Upper lobe of right lung (tissue), 1 donor: ENCODE results near the gene PSMD9. TPM values are rescaled to one million over a fixed set of nuclear protein-coding genes. Genes with fewer than 3 reads are reported as not detected.
"Not testable (repeated sequence)": the region's sequence is repeated elsewhere in the genome, so short reads cannot be mapped to it uniquely, and the experiment has no call there.

ENCODE experiments used
- ATAC-seq: fragments of 200-7000 bp; cut with Tn5 transposase; one replicate; pipeline ENCODE4 v1.9.1; 2020; ENCODE audit warnings: mild to moderate bottlenecking, moderate library complexity
- DNase-seq: peaks from one replicate; pipeline ENCODE4 v3.0.0-alpha.2; 2020
- H3K27ac ChIP-seq: fragments of 200-600 bp; one replicate; pipeline ENCODE4 v1.8.0; 2022
- H3K27me3 ChIP-seq: fragments of 200-600 bp; one replicate; pipeline ENCODE4 v1.8.0; 2022; ENCODE audit warnings: mild to moderate bottlenecking
- H3K36me3 ChIP-seq: fragments of 200-600 bp; one replicate; pipeline ENCODE4 v1.8.0; 2022
- H3K4me1 ChIP-seq: fragments of 200-600 bp; one replicate; pipeline ENCODE4 v1.8.0; 2022
- H3K4me3 ChIP-seq: fragments of 200-600 bp; one replicate; pipeline ENCODE4 v1.8.0; 2022; ENCODE audit warnings: mild to moderate bottlenecking
- H3K9me3 ChIP-seq: fragments of 200-600 bp; one replicate; pipeline ENCODE4 v1.8.0; 2022
- CTCF ChIP-seq: fragments of 200-600 bp; IDR thresholded peaks from one replicate; pipeline ENCODE4 v1.8.0; 2022; ENCODE audit warnings: antibody characterized with exemption
- intact Hi-C: fragments of 100-400 bp; cut with DNase I; formaldehyde crosslinking; loops from one replicate; pipeline ENCODE4 v1.11.0; 2022
- total RNA-seq: library from RNA; stranded (reverse); fragmentation: NEBNext Ultra II Directional; extraction: Animal tissue kit (Norgen Biotek cat#: 25700); gene quantifications from one replicate; pipeline ENCODE4 v1.2.1, GENCODE V29; 2021
- donor health status: DM: no; HTN: yes; CAD: no; lungs with severe emphysema.

The PSMD9 gene
- total RNA-seq, 1 donor from 2014 or later = 43.4 TPM

GRCh38 chr12:121883315-121883660 is 5.3 kb upstream of the PSMD9 start:
- ATAC-seq (no peak), DNase-seq (no peak)
- intact Hi-C loops = no loop called here

GRCh38 chr12:121885129-121885528 is 3.5 kb upstream of the PSMD9 start:
- intact Hi-C loops, H3K27ac ChIP-seq, DNase-seq, H3K4me3 ChIP-seq, H3K9me3 ChIP-seq, H3K27me3 ChIP-seq, H3K36me3 ChIP-seq, ATAC-seq: not testable (repeated sequence)
- peaks cover 12% of the 10 kb centered on the region for H3K4me1 ChIP-seq

More at GRCh38 chr12:121883315-121883660, 5.3 kb upstream of the PSMD9 start:
- no peak for TF ChIP-seq CTCF
- H3K4me3 ChIP-seq = no peak overlapping the region
- no peaks in the 10 kb centered on the region for H3K36me3 ChIP-seq
- H3K9me3 ChIP-seq = no peaks in the 10 kb centered on the region
- H3K27ac ChIP-seq = no peak overlapping the region
- H3K27me3 ChIP-seq = no peaks in the 10 kb centered on the region
- H3K4me1 ChIP-seq = peaks cover 4% of the 10 kb centered on the region

- no peaks in the 10 kb centered on the region for H3K36me3 ChIP-seq
- DNase-seq (no peak), ATAC-seq (no peak)
- no peaks in the 10 kb centered on the region for H3K9me3 ChIP-seq
- H3K27ac ChIP-seq = peak overlapping the region; percentile 97
- no peaks in the 10 kb centered on the region for H3K27me3 ChIP-seq
- intact Hi-C loops = no loop called here
- H3K4me1 ChIP-seq = peaks cover 18% of the 10 kb centered on the region
- TF ChIP-seq CTCF = no peak
- peak overlapping the region; percentile 80 for H3K4me3 ChIP-seq
Observed at GRCh38 chr12:121888083-121888477, 510 bp upstream of the PSMD9 start.

DNA sequence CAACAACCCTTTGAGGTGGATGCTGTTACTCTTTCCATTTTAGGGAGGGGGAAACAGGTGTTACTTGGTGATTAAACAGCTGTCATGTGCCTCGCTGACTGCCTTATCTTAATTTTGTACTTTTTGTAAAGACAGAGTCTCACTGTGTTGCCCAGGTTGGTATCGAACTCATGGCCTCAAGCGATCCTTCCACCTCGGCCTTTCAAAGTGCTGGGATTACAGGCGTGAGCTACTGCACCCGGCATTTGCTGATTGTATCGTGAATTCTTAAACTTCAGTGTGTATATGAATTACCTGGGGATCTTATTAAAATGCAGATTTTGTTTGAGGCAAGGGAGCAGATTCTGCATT is 659 bp downstream of the PSMD9 start:
- H3K4me3 ChIP-seq = peak overlapping the region; percentile 80
- H3K36me3 ChIP-seq = peaks cover under 1% of the 10 kb centered on the region
- H3K27ac ChIP-seq = peak overlapping the region; percentile 97
- intact Hi-C loops = no loop called here
- no peak for DNase-seq
- peaks cover 18% of the 10 kb centered on the region for H3K4me1 ChIP-seq
- no peaks in the 10 kb centered on the region for H3K9me3 ChIP-seq
- no peaks in the 10 kb centered on the region for H3K27me3 ChIP-seq
- TF ChIP-seq CTCF = no peak
- ATAC-seq = no peak

DNA sequence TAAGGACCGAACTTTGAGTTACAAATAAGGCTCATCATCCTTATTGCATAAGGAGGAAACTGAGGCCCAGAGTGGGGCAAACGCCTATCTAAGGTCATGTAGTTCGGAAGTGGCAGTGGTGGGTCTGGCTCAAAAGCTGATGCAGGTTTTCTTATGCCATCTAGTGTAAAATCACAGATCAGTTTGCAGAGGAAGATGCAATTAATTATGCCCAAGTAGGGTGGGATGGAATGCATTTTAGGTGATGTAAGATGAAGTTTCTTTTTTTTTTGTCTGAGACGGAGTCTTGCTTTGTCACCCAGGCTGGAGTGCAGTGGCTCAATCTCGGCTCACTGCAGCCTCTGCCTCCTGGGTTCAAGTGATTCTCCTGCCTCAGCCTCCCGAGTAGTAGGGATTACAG is 1.1 kb downstream of the PSMD9 start:
- intact Hi-C loops, H3K27ac ChIP-seq, H3K36me3 ChIP-seq, DNase-seq, H3K27me3 ChIP-seq, ATAC-seq, H3K9me3 ChIP-seq: not testable (repeated sequence)
- peaks cover 18% of the 10 kb centered on the region for H3K4me1 ChIP-seq
- H3K4me3 ChIP-seq = peak overlapping the region; percentile 80

- DNase-seq = no peak
- Histone ChIP-seq H3K9me3 (no peaks in the 10 kb centered on the region), H3K27ac (no peak overlapping the region), H3K4me1 (peaks cover 18% of the 10 kb centered on the region), H3K4me3 (no peak overlapping the region), H3K36me3 (peaks cover 37% of the 10 kb centered on the region), H3K27me3 (no peaks in the 10 kb centered on the region)
- no peak for TF ChIP-seq CTCF
- ATAC-seq = no peak
- intact Hi-C loops = no loop called here
Observed at GRCh38 chr12:121892673-121893561, 4.3 kb downstream of the PSMD9 start.
